ENCODE results near the gene PRKCE. TPM values are rescaled to one million over a fixed set of nuclear protein-coding genes. Genes with fewer than 3 reads are reported as not detected.

PRKCE gene
- total and polyA plus RNA-seq, 2 donors (not counting 3 experiments of a cell fraction or from before 2014, with no cell fraction given), result 27.9 to 33.9 TPM

- Histone ChIP-seq H3K36me3 (ENCODE audit: control insufficient read depth in 2 of 2, extremely low read depth in 1 of 2, insufficient read depth in 2 of 2, low read length in 2 of 2) (no peaks in the 10 kb centered on the region), H2AFZ (ENCODE audit: low read depth, low read length) (no peak overlapping the region), H3K27ac (ENCODE audit: insufficient read depth, low read depth, low read length) (no peak overlapping the region), H3K27me3 (ENCODE audit: control insufficient read depth in 2 of 2, insufficient read depth in 2 of 2, low read length in 2 of 2) (no peaks in the 10 kb centered on the region), H3K9me1 (replicated peaks; ENCODE audit: control insufficient read depth, extremely low read depth, insufficient read depth, low read length) (no peaks in the 10 kb centered on the region), H3K79me2 (ENCODE audit: control insufficient read depth, insufficient read depth, low read length) (peaks cover 2% of the 10 kb centered on the region), H3K9ac (replicated peaks; ENCODE audit: extremely low read depth, insufficient read depth, low read length) (no peak overlapping the region), H4K20me1 (replicated peaks; ENCODE audit: control insufficient read depth, extremely low read depth, insufficient read depth, low read length) (no peaks in the 10 kb centered on the region), H3K4me1 (ENCODE audit: control insufficient read depth, extremely low read depth, insufficient read depth, low read length) (no peaks in the 10 kb centered on the region), H3K4me2 (ENCODE audit: insufficient read depth, low read length) (no peak overlapping the region), H3K9me3 (replicated peaks; ENCODE audit: control insufficient read depth, insufficient read depth, low read length) (no peaks in the 10 kb centered on the region), H3K4me3 (replicated peaks in 1 of 3; ENCODE audit: insufficient read depth in 1 of 3, low read depth in 1 of 3, low read length in 3 of 3) (no peak overlapping the region)
- no peak for DNase-seq (ENCODE audit: low read depth, low spot score)
- dilution Hi-C loops (cut with MboI; ENCODE audit: extremely low pct_ligation_motif_present, low sequenced_read_pairs) (no loop called here), intact Hi-C loops (cut with micrococcal nuclease) (no loop called here)
- BruUV-seq (replicated peaks), result no TSS peak
- TF ChIP-seq POLR2AphosphoS5 (IDR thresholded peaks at IDR 0.05; ENCODE audit: insufficient read depth, low read depth, low read length) (no peak), CTCF (IDR thresholded peaks at IDR 0.05; ENCODE audit: extremely low read depth in 1 of 2, insufficient read depth in 1 of 2, low read depth in 1 of 2, low read length in 2 of 2) (no peak), EZH2 (IDR thresholded peaks at IDR 0.05; ENCODE audit: borderline replicate concordance, low read depth, low read length, severe bottlenecking) (no peak), GATA2 (IDR thresholded peaks at IDR 0.05; ENCODE audit: insufficient read depth, insufficient read length, low read depth, low read length) (no peak), MAX (IDR thresholded peaks at IDR 0.05; ENCODE audit: insufficient read depth, insufficient read length) (no peak), POLR2A (IDR thresholded peaks at IDR 0.05; ENCODE audit: low read depth, low read length) (no peak), FOS (IDR thresholded peaks at IDR 0.05; ENCODE audit: borderline replicate concordance, insufficient read depth, low read length) (no peak), JUN (IDR thresholded peaks at IDR 0.05; ENCODE audit: borderline replicate concordance, insufficient read depth, insufficient read length, low read depth) (no peak), MYC (IDR thresholded peaks at IDR 0.05; ENCODE audit: low read depth, low read length) (no peak)
- FAIRE-seq, result no peak
- ChIA-PET CTCF (interaction anchor here (1.0 kb wide), 1 partner anchor 36 kb away, joined by 3 read pairs; no protein-coding TSS in a partner anchor), POLR2A (no interaction called here)
Measured at GRCh38 chr2:45690231-45690630, 38.8 kb downstream of the PRKCE start.
